Activated CD4-positive, alpha-beta memory T cell treated with anti-CD3 and anti-CD28 coated beads, Interleukin-2, amount 10 ng/mL, durations not matched to agents 7 days and 5 days (primary cell): ENCODE results near the gene GH2. TPM values are rescaled to one million over a fixed set of nuclear protein-coding genes. Genes with fewer than 3 reads are reported as not detected.
"Not testable (repeated sequence)": the region's sequence is repeated elsewhere in the genome, so short reads cannot be mapped to it uniquely, and the experiment has no call there.

Experiments used
- CTCF ChIA-PET: fragments of 350-600 bp; sonication (Branson Sonifier 250); formaldehyde crosslinking; loops from one replicate; lab custom pipeline; 2021; ENCODE audit warnings: antibody characterized with exemption, inconsistent platforms; lab: Charles Lee
- POLR2A ChIA-PET: fragments of 350-600 bp; sonication (Branson Sonifier 250); formaldehyde crosslinking; loops from one replicate; lab custom pipeline; 2021; ENCODE audit warnings: antibody characterized with exemption; lab: Charles Lee
- DNase-seq: peaks from one replicate; pipeline ENCODE4 v3.0.0-alpha.2; 2020
- H3K27ac Mint-ChIP-seq: one replicate; pipeline ENCODE4 v1.8.0; 2021; ENCODE audit warnings: mild to moderate bottlenecking, mixed read lengths
- H3K27me3 Mint-ChIP-seq: one replicate; pipeline ENCODE4 v1.8.0; 2021; ENCODE audit warnings: mixed read lengths
- H3K36me3 Mint-ChIP-seq: one replicate; pipeline ENCODE4 v1.8.0; 2021; ENCODE audit warnings: low read depth, mixed read lengths
- H3K4me1 Mint-ChIP-seq: one replicate; pipeline ENCODE4 v1.8.0; 2021; ENCODE audit warnings: mixed read lengths
- H3K4me3 Mint-ChIP-seq: one replicate; pipeline ENCODE4 v1.8.0; 2021; ENCODE audit warnings: mild to moderate bottlenecking, mixed read lengths
- H3K9me3 Mint-ChIP-seq: one replicate; pipeline ENCODE4 v1.8.0; 2021; ENCODE audit warnings: mixed read lengths
- total RNA-seq, 2 experiments: library from RNA; stranded (reverse); gene quantifications; one replicate each; pipeline ENCODE4 v1.2.3, GENCODE V29; 2021

GH2 gene
- total RNA-seq, 2 experiments from 2014 or later = not detected

GRCh38 chr17:63920050-63920449 is 38.3 kb upstream of the GH2 start:
- not testable (repeated sequence) for DNase-seq, H3K36me3 Mint-ChIP-seq, H3K27ac Mint-ChIP-seq, H3K4me3 Mint-ChIP-seq, H3K4me1 Mint-ChIP-seq, H3K9me3 Mint-ChIP-seq
- peaks cover 19% of the 10 kb centered on the region for H3K27me3 Mint-ChIP-seq
- ChIA-PET CTCF (interaction anchor here (0.6 to 5.8 kb wide), 37 partner anchors 10 to 1061 kb away, joined by 3 to 136 read pairs (median 5); partner anchors contain the start of genes CD79B, ERN1, ICAM2 and PRR29), POLR2A (interaction anchor here (1.0 to 3.0 kb wide), 9 partner anchors 12 to 226 kb away, joined by 3 to 27 read pairs (median 8); partner anchors contain the start of genes CD79B and ICAM2)

DNA sequence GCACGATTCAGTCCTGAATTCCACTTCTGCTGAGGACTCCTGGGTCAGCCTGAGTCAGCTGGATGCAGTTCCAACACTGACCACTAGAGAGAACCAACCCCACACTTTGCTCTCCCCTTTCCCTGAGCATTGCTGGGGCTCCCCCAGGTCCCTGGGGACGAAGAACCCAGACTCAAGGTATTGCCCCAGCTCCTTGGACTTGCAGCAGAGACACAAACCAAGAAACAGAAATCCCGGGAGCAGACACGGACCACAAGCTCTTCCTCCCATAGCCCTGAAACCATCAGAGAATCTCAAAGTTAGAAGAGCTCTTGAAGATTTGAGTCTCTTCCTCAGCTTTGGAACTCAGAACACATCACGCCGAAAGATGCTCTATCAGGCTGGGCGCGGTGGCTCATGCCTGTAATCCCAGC is 37.6 kb upstream of the GH2 start:
- DNase-seq = peak; percentile 79
- H3K36me3 Mint-ChIP-seq = no peaks in the 10 kb centered on the region
- peaks cover 8% of the 10 kb centered on the region for H3K4me1 Mint-ChIP-seq
- no peak overlapping the region for H3K4me3 Mint-ChIP-seq
- peaks cover 19% of the 10 kb centered on the region for H3K27me3 Mint-ChIP-seq
- H3K9me3 Mint-ChIP-seq = no peaks in the 10 kb centered on the region
- CTCF ChIA-PET = interaction anchor here (0.6 to 5.8 kb wide), 38 partner anchors 9 to 1062 kb away, joined by 3 to 136 read pairs (median 5); partner anchors contain the start of genes CD79B, ERN1, ICAM2 and PRR29
- POLR2A ChIA-PET = interaction anchor here (1.0 to 3.0 kb wide), 13 partner anchors 13 to 227 kb away, joined by 3 to 27 read pairs (median 6); partner anchors contain the start of genes CD79B and ICAM2
- H3K27ac Mint-ChIP-seq = no peak overlapping the region

- H3K9me3 Mint-ChIP-seq, H3K4me3 Mint-ChIP-seq, H3K4me1 Mint-ChIP-seq, DNase-seq, H3K36me3 Mint-ChIP-seq, H3K27ac Mint-ChIP-seq: not testable (repeated sequence)
- ChIA-PET CTCF (interaction anchor here (0.7 to 5.8 kb wide), 34 partner anchors 8 to 363 kb away, joined by 3 to 136 read pairs (median 5); partner anchors contain the start of genes CD79B, ERN1, ICAM2 and PRR29), POLR2A (interaction anchor here (1.1 to 3.0 kb wide), 12 partner anchors 13 to 227 kb away, joined by 3 to 27 read pairs (median 7); partner anchors contain the start of genes CD79B and ICAM2)
- peaks cover 19% of the 10 kb centered on the region for H3K27me3 Mint-ChIP-seq
Observed at GRCh38 chr17:63918789-63919305, 37.1 kb upstream of the GH2 start, which contains the start of gene GH1. Gene GH1, minus strand, starts transcription at chr17:63918839. Its CDS starts 63 bp downstream, at chr17:63918776.

GRCh38 chr17:63918305-63918704 is 36.6 kb upstream of the GH2 start:
- Mint-ChIP-seq H3K4me1 (peaks cover 8% of the 10 kb centered on the region), H3K36me3 (no peaks in the 10 kb centered on the region), H3K4me3 (no peak overlapping the region), H3K9me3 (no peaks in the 10 kb centered on the region), H3K27ac (no peak overlapping the region), H3K27me3 (peaks cover 19% of the 10 kb centered on the region)
- ChIA-PET CTCF (interaction anchor here (0.7 to 5.8 kb wide), 15 partner anchors 13 to 364 kb away, joined by 3 to 136 read pairs (median 17); partner anchors contain the start of genes CD79B, ERN1, ICAM2 and PRR29), POLR2A (interaction anchor here (1.1 to 3.0 kb wide), 9 partner anchors 14 to 228 kb away, joined by 3 to 27 read pairs (median 8); partner anchors contain the start of genes CD79B and ICAM2)
- no peak for DNase-seq

DNA sequence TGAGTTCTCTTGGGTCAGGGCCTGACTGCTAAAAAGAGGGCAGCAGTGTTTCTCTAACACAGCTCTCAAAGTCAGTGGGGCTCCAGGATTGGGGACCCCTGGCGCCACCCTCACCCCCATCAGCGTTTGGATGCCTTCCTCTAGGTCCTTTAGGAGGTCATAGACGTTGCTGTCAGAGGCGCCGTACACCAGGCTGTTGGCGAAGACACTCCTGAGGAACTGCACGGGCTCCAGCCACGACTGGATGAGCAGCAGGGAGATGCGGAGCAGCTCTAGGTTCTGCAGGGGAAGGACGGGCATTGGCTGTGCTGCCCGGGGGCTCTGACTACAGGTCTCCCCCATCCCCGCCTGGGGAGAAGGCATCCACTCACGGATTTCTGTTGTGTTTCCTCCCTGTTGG is 35.9 kb upstream of the GH2 start:
- Mint-ChIP-seq H3K36me3 (no peaks in the 10 kb centered on the region), H3K4me3 (no peak overlapping the region), H3K9me3 (no peaks in the 10 kb centered on the region), H3K27me3 (peaks cover 19% of the 10 kb centered on the region), H3K27ac (no peak overlapping the region), H3K4me1 (peaks cover 8% of the 10 kb centered on the region)
- DNase-seq = no peak
- POLR2A ChIA-PET = interaction anchor here (3.0 kb wide), 1 partner anchor 216 kb away, joined by 11 read pairs; no protein-coding TSS in a partner anchor
- CTCF ChIA-PET = interaction anchor here (1.6 to 5.8 kb wide), 8 partner anchors 13 to 217 kb away, joined by 3 to 136 read pairs (median 49); partner anchors contain the start of genes CD79B and ICAM2

- DNase-seq, H3K27ac Mint-ChIP-seq, H3K4me3 Mint-ChIP-seq, H3K9me3 Mint-ChIP-seq, H3K4me1 Mint-ChIP-seq, POLR2A ChIA-PET, H3K36me3 Mint-ChIP-seq: not testable (repeated sequence)
- H3K27me3 Mint-ChIP-seq = peaks cover 19% of the 10 kb centered on the region
- CTCF ChIA-PET = interaction anchor here (3.3 to 5.8 kb wide), 6 partner anchors 29 to 217 kb away, joined by 32 to 136 read pairs (median 53); partner anchors contain the start of gene ICAM2
Observed at GRCh38 chr17:63917206-63917605, 35.5 kb upstream of the GH2 start.

- Mint-ChIP-seq H3K4me1 (peaks cover 8% of the 10 kb centered on the region), H3K36me3 (no peaks in the 10 kb centered on the region)
- CTCF ChIA-PET = interaction anchor here (1.1 to 4.9 kb wide), 6 partner anchors 34 to 218 kb away, joined by 3 to 55 read pairs (median 20); partner anchors contain the start of gene ICAM2
Observed at GRCh38 chr17:63916566-63917185, 34.9 kb upstream of the GH2 start.

DNA sequence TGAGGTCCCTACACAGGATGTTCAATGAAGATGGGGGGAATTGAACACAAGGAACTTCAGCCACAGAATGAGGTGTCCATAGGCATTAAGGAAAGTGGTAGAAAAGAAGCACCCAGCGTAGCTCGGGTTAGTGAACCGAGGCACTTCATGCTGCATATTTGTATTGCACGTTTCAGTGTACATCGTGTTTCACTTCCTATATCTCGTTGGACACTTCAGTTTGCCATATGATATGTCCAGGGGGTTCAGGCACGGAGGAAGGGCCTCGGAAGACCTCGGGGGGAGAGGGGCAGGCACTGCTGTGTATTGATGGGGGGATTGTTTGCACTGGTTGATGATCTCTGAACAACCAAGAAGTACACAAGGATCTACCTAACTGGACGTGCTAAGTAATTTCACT is 34.0 kb upstream of the GH2 start:
- ChIA-PET CTCF (interaction anchor here (1.0 to 4.9 kb wide), 5 partner anchors 35 to 113 kb away, joined by 3 to 51 read pairs (median 4); partner anchors contain the start of gene ICAM2), POLR2A (interaction anchor here (0.9 kb wide), 1 partner anchor 31 kb away, joined by 3 read pairs; no protein-coding TSS in a partner anchor)
- H3K27ac Mint-ChIP-seq, H3K36me3 Mint-ChIP-seq, DNase-seq, H3K4me1 Mint-ChIP-seq, H3K9me3 Mint-ChIP-seq, H3K4me3 Mint-ChIP-seq: not testable (repeated sequence)
- peaks cover 19% of the 10 kb centered on the region for H3K27me3 Mint-ChIP-seq

More at GRCh38 chr17:63916566-63917185, 34.9 kb upstream of the GH2 start:
- no peaks in the 10 kb centered on the region for H3K9me3 Mint-ChIP-seq
- no peak overlapping the region for H3K4me3 Mint-ChIP-seq
- DNase-seq = no peak
- H3K27ac Mint-ChIP-seq = no peak overlapping the region
- POLR2A ChIA-PET = no interaction called here
- peaks cover 19% of the 10 kb centered on the region for H3K27me3 Mint-ChIP-seq

DNA sequence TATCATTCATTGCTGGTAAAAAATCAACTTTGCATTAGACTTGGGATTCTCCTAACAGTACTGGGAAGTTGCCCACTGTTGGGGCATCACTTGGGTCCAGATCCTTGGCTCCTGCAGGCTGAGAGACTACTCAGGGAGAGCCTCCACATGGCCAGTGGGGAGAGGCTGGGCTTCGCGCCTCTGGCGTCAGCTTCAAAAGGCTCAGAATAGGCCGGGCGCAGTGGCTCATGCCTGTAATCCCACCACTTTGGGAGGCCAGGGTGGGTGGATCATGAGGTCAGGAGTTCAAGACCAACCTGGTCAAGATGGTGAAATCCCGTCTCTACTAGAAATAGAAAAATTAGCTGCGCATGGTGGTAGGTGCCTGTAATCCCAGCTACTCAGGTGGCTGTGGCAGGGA is 32.7 kb upstream of the GH2 start:
- peaks cover 5% of the 10 kb centered on the region for H3K4me1 Mint-ChIP-seq
- H3K9me3 Mint-ChIP-seq = no peaks in the 10 kb centered on the region
- CTCF ChIA-PET = interaction anchor here (1.5 to 2.9 kb wide), 2 partner anchors 11 to 53 kb away, joined by 3 to 13 read pairs; no protein-coding TSS in a partner anchor
- H3K27me3 Mint-ChIP-seq = peaks cover 18% of the 10 kb centered on the region
- POLR2A ChIA-PET = no interaction called here
- H3K27ac Mint-ChIP-seq = no peak overlapping the region
- DNase-seq = no peak
- H3K4me3 Mint-ChIP-seq = no peak overlapping the region
- no peaks in the 10 kb centered on the region for H3K36me3 Mint-ChIP-seq

DNA sequence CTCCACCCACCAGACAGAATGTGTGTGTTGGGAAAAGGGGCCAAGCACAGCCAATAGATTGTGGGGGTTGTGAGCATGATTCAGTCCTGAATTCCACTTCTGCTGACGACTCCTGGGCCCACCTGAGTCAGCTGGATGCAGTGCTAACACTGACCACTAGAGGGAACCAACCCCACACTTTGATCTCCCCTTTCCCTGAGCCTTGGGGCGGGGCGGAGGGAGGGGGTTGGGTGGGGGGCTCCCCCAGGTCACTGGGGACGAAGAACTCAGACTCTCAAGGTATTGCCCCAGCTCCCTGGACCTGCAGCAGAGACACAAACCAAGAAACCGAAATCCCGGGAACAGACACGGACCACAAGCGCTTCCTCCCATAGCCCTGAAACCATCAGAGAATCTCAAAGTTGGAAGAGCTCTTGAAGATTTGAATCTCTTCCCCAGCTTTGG is 29.9 kb upstream of the GH2 start:
- POLR2A ChIA-PET = interaction anchor here (2.7 kb wide), 1 partner anchor 234 kb away, joined by 8 read pairs; no protein-coding TSS in a partner anchor
- H3K4me1 Mint-ChIP-seq = no peaks in the 10 kb centered on the region
- no peak overlapping the region for H3K27ac Mint-ChIP-seq
- CTCF ChIA-PET = interaction anchor here (0.6 to 3.9 kb wide), 22 partner anchors 9 to 379 kb away, joined by 3 to 34 read pairs (median 6); partner anchors contain the start of gene ICAM2
- H3K36me3 Mint-ChIP-seq = no peaks in the 10 kb centered on the region
- DNase-seq = peak; percentile 69
- peaks cover 27% of the 10 kb centered on the region for H3K27me3 Mint-ChIP-seq
- H3K9me3 Mint-ChIP-seq = no peaks in the 10 kb centered on the region
- no peak overlapping the region for H3K4me3 Mint-ChIP-seq

DNA sequence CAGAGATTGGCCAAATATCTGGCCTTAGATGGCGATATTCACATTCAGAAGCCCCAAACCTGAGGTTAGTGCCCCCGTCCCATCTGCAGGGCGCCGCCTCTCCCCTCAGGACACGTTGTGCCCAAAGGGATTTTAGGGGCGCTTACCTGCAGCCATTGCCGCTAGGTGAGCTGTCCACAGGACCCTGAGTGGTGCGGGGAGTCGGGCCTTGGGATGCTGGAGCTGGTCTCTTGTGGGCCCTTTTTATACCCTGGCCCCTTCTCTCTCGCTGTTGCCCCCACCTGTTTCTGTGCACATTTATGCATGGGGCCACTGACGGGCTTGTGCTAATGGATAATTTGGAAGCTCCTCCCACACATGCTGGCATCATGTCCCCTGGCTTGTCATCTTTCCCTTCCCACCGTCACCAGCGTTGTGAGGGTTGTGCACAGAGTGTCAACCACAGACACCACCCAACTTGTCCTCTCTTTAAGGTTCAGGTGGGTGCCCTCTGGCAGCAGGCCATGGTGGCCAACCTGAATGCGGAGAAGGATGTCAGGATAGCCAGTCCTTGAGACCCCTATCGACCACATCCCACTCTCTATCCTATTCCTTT is 29.4 kb upstream of the GH2 start, which contains the start of gene CSHL1:
Gene CSHL1 (minus strand): TSS at position 218 of the 595 bp plus-strand sequence. CDS start 62 bp downstream, at position 156.
- no peak within 1 kb of the TSS for H3K4me3 Mint-ChIP-seq
- peaks cover 27% of the 10 kb centered on the region for H3K27me3 Mint-ChIP-seq
- H3K36me3 Mint-ChIP-seq = no peaks in the 10 kb centered on the region
- DNase-seq = no peak
- no peaks in the 10 kb centered on the region for H3K4me1 Mint-ChIP-seq
- ChIA-PET CTCF (interaction anchor here (0.7 to 3.9 kb wide), 22 partner anchors 8 to 380 kb away, joined by 3 to 34 read pairs (median 5); partner anchors contain the start of gene ICAM2), POLR2A (interaction anchor here (2.7 kb wide), 1 partner anchor 235 kb away, joined by 8 read pairs; no protein-coding TSS in a partner anchor)
- no peak within 1 kb of the TSS for H3K27ac Mint-ChIP-seq
- no peaks in the 10 kb centered on the region for H3K9me3 Mint-ChIP-seq
